GM19025 (cell line): ENCODE data around the gene CTDSP1.

Experiments used
- ATAC-seq: cut with Tn5 transposase; IDR thresholded peaks from one replicate; pipeline ENCODE4 v1.9.1; 2021; ENCODE audit warnings: mild to moderate bottlenecking, low read depth, moderate library complexity; ENCODE audit not compliant: unreplicated experiment

Gene CTDSP1

DNA sequence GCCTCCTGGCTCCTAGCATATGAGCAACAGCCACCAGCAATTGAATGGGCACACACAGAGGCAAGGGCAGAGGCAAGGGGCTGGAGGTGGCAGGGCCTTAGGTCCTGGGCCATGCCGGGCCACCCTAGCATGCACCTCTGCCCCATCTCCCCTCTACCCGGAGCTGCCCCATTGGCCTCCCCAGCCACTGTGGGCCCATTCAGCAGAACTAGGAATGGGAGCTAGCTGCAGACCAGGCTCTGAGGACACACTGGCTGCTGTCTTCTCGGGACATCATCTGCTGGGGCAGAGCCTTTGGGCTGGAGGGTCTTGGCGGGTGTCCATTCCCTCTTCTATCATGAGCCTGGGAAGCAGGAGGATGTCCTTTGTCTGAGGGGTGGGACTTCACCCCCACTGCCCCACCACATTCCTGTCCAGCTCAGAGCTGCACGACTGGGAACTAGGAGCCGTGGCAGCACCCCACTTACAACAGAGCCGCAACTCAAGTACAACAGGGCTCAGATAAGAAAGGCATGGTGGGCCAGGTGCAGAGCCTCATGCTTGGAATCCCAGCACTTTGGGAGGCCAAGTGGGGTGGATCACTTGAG lies 20.1 kb downstream of the CTDSP1 start:
- no peak for ATAC-seq

GRCh38 chr2:218421027-218421426 lies 21.4 kb downstream of the CTDSP1 start:
- no peak for ATAC-seq

GRCh38 chr2:218422403-218423086 lies 22.9 kb downstream of the CTDSP1 start:
- ATAC-seq = no peak

DNA sequence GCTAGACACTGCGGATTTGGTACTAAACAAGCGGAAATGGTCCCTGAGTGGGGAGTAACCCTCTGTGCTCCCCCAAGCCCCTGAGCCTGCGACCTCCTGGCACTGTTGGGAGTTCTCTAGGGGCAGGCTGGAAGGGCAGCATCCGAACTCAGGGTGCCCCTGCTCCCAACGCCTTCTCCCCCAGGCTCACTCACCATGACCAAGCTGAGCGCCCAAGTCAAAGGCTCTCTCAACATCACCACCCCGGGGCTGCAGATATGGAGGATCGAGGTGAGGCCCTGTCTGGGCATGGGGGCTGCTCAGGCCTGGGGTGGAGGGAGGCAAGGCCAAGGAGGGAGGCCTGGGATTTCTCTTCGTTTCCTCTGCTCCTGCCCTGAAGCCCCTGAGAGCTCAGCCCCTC lies 23.9 kb downstream of the CTDSP1 start:
- ATAC-seq = no peak

- no peak for ATAC-seq
Measured at GRCh38 chr2:218425531-218425930, 25.9 kb downstream of the CTDSP1 start.

DNA sequence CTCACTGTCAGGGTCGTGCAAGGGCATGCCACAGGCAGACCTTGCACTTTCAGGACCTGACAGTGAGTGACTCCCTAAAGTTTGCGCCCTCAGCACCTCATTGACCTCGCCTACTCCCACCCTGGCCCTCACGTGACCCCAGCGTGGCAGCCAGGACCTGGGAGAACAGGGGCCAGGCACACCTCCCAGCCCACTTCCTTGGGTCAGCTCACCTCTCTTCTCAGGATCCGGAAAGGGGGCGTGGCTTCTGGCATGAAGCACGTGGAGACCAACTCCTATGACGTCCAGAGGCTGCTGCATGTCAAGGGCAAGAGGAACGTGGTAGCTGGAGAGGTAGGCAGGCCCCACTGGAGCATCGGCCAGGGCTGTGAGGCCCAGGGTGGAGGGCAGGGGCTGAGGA lies 28.1 kb downstream of the CTDSP1 start:
- ATAC-seq = no peak

GRCh38 chr2:218428846-218429558 lies 29.3 kb downstream of the CTDSP1 start:
- no peak for ATAC-seq

DNA sequence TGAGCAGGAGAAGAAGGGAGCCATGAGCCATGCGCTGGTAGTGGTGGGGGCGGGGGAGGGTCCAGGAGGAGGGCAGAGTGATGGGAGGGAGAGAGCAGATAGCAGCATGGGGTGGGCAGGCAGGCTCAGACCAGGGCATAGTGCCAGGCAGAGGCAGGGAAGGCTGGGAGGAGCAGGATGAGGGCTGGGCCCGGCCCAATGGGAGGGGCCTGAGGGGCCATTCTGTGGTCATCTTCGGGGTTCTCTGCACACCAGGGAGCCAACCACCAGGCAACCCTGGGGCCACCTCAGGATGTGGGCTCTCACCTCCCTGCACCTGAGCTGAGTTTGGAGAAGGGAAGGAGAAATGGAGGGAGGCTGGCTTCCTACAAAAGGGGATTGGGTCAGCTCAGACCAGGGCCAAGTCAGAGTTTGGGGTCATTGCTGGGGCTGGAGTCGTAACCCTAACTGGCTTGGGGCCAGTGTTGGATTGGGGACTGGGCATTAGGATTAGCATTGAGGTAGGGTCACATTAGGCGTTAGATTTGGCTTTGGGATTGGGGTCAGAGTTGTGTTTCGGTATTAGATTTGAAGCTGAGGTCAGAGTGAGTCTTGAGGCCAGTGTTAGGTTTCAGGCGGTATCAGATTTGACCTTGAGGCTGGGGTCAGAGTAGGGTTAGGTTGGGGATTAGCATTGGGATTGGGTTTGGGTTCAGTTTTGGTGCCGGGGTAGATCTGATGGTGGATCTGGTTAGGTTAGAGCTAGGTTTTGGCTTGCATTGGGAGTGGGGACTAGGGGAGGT lies 30.4 kb downstream of the CTDSP1 start:
- ATAC-seq = no peak

GRCh38 chr2:218430721-218431120 lies 31.1 kb downstream of the CTDSP1 start:
- no peak for ATAC-seq

DNA sequence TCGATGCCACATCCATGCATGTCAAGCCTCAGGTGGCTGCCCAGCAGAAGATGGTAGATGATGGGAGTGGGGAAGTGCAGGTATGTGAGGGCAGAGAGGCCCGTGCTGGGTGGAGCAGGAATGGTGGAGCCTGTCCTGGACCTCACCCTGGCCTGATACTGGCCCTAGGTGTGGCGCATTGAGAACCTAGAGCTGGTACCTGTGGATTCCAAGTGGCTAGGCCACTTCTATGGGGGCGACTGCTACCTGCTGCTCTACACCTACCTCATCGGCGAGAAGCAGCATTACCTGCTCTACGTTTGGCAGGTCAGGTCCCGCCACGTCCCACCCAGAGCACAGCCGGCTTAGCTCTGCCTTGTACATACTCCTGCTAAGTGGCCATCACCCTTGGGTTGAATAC lies 32.2 kb downstream of the CTDSP1 start:
- no peak for ATAC-seq

- ATAC-seq = no peak
Measured at GRCh38 chr2:218432676-218433365, 33.2 kb downstream of the CTDSP1 start.

DNA sequence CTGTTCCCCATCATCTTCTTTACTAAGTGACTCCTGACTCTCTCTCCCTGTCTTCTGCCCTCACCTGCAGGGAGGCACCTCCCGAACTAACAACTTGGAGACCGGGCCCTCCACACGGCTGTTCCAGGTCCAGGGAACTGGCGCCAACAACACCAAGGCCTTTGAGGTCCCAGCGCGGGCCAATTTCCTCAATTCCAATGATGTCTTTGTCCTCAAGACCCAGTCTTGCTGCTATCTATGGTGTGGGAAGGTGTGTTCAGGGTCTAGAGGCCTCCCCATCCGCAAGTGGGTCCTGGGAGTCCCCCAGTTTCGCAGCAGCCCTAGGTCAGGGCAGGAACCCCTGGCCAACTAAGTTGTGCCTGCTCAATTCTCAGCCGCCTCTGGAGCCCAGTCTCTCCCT lies 34.8 kb downstream of the CTDSP1 start:
- ATAC-seq = no peak

- no peak for ATAC-seq
Measured at GRCh38 chr2:218435003-218435982, 35.6 kb downstream of the CTDSP1 start.

DNA sequence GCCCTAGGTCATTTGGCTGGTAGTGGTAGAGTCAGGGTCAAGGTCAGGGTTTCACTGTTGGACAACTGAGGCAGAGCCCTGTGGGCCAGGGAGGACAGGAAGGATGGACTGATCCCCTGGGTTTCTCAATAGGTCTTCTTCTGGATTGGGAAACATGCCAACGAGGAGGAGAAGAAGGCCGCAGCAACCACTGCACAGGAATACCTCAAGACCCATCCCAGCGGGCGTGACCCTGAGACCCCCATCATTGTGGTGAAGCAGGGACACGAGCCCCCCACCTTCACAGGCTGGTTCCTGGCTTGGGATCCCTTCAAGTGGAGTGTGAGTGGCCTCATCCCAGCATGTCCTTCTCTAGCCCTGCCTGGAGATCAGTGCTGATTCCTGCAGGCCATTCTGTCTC lies 37.3 kb downstream of the CTDSP1 start:
- no peak for ATAC-seq

DNA sequence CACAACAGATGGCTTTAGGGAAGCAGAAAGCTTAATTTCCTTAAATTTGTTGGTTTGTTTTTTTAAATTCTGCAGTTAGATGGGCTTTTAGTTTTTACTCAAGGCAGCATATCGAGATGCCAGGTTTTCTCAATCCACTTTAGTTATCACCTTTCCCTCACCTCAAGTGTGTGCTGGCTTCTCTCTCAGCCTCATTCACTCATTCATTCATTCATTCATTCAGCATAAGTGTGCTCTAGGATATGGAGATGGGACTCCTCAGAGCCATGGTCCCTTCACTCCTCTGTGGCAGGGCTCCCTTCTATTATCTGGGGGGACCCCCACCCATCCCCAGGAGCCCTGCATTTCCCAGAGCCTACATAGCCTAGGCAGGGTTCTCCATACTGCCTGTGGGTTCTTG lies 38.3 kb downstream of the CTDSP1 start:
- no peak for ATAC-seq

GRCh38 chr2:218438596-218438995 lies 38.9 kb downstream of the CTDSP1 start:
- ATAC-seq = no peak

DNA sequence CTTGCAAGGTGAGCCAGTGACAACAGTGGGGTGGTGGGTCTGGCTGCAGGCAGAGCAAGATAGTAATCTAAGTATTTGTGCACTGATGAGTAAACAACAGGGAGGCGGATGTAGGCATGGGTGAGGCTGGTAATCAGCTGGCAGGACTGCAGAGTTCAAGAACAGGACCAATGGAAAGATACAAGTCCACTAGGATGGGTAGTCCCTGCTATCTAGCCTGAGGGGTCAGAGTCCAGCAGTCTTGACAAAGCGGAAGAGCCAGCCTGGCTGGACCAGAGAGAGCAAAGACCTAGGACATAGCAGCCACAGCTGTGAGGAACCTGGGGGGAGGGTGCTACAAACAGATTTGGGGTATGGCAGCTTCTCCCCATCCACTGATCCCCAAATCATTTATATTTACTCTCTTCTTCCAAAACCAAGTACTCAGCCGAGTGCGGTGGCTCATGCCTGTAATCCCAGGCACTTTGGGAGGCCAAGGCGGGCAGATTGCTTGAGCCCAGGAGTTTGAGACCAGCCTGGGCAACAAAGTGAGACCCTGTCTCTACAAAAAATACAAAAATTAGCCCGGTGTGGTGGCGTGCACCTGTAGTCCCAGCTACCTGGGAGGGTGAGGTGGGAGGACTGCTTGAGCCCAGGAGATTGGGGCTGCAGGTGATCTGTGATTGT lies 45.2 kb downstream of the CTDSP1 start:
- no peak for ATAC-seq

DNA sequence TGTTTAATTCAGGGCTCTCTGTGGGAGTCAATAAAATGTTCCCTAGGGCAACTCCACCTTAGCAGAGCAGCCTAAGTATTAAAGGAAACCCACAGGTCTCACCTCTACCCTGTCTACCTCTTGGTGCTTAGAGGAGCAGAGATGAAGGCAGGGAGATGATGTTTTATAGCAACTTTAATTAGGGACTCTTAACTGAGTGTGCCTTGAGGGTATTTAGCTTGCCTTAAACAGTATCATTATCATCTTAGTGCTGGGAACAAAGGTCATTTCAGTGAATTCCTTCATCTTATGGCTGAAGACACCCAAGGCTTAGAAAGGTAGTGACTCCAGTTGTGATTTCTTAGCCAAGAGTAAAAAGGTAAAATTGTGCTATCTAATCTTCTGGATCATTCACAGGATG lies 45.9 kb downstream of the CTDSP1 start:
- no peak for ATAC-seq

DNA sequence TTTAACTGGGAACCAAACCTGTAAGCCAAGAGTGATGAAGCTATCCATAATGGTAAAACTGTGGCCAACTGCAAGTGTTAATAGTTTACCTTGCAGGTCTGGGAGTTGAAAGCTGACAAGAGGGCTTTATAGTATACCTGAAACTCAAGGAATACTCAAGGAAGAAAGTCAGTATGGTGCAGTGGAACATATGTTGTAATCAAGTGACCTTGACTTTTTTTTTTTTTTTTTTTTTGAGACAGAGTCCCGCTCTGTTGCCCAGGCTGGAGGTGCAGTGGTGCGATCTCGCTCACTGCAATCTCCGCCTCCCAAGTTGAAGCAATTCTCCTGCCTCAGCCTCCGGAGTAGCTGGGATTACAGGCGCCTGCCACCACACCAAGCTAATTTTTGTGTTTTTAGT lies 46.9 kb downstream of the CTDSP1 start:
- no peak for ATAC-seq
